GM13976 (cell line): ENCODE data around the gene NMNAT3.

Experiments used
- DNase-seq: peaks from one replicate; pipeline ENCODE4 v3.0.0; 2012; ENCODE audit warnings: low spot score
- CTCF ChIP-seq: IDR thresholded peaks from 2 replicates; pipeline ENCODE4 v1.5.1; 2012; ENCODE audit warnings: borderline replicate concordance, mild to moderate bottlenecking; ENCODE audit not compliant: insufficient read depth; ENCODE audit errors: extremely low read depth, missing control alignments, control extremely low read depth
- in situ Hi-C: fragments of 300-500 bp; cut with MboI; formaldehyde crosslinking; loops from one replicate; pipeline ENCODE4 v1.12.0; 2022; ENCODE audit warnings: low sequenced_read_pairs, mixed read lengths, inconsistent platforms; ENCODE audit not compliant: unreplicated experiment

Gene NMNAT3

GRCh38 chr3:139657936-139658335 lies 19.8 kb downstream of the NMNAT3 start:
- in situ Hi-C loops: no loop called here
- DNase-seq: no peak
- TF ChIP-seq CTCF: no peak

GRCh38 chr3:139657434-139657833 lies 20.3 kb downstream of the NMNAT3 start:
- no peak for DNase-seq
- TF ChIP-seq CTCF: no peak
- in situ Hi-C loops: no loop called here

- no peak for TF ChIP-seq CTCF
- in situ Hi-C loops: no loop called here
- DNase-seq: no peak
Observed at GRCh38 chr3:139655909-139656595, 21.7 kb downstream of the NMNAT3 start.

GRCh38 chr3:139654637-139655365 lies 23.0 kb downstream of the NMNAT3 start:
- in situ Hi-C loops: no loop called here
- TF ChIP-seq CTCF: no peak
- no peak for DNase-seq

- in situ Hi-C loops: no loop called here
- no peak for DNase-seq
- TF ChIP-seq CTCF: no peak
Observed at GRCh38 chr3:139653582-139653981, 24.2 kb downstream of the NMNAT3 start.

GRCh38 chr3:139652561-139652960 lies 25.2 kb downstream of the NMNAT3 start:
- no peak for TF ChIP-seq CTCF
- DNase-seq: no peak
- in situ Hi-C loops: no loop called here
